Cardiac fibroblast (primary cell): ENCODE results near the gene CDHR4.
A peak's percentile ranks its signal among the peaks of the same experiment; 100 is the strongest.

ENCODE experiments used
- DNase-seq, 2 donors: peaks; one replicate each; pipeline versions ENCODE4 v3.0.0 to v3.0.0-alpha.2; 2010; ENCODE audit warnings: low read depth in 2 of 2
- H3K4me3 ChIP-seq, 2 donors: replicated peaks in 1 of 2; 1 replicate in 1 of 2; 2 replicates in 1 of 2; pipeline ENCODE4 v1.5.1; 2011; ENCODE audit warnings: low read depth in 2 of 2, low read length in 2 of 2, mild to moderate bottlenecking in 2 of 2, moderate library complexity in 1 of 2
- TF ChIP-seq, protein P1 (sequence below): IDR thresholded peaks from one replicate; pipeline ENCODE4 v1.5.1; 2011; ENCODE audit warnings: low read depth, mild to moderate bottlenecking, low read length, inconsistent platforms

Gene CDHR4

DNA sequence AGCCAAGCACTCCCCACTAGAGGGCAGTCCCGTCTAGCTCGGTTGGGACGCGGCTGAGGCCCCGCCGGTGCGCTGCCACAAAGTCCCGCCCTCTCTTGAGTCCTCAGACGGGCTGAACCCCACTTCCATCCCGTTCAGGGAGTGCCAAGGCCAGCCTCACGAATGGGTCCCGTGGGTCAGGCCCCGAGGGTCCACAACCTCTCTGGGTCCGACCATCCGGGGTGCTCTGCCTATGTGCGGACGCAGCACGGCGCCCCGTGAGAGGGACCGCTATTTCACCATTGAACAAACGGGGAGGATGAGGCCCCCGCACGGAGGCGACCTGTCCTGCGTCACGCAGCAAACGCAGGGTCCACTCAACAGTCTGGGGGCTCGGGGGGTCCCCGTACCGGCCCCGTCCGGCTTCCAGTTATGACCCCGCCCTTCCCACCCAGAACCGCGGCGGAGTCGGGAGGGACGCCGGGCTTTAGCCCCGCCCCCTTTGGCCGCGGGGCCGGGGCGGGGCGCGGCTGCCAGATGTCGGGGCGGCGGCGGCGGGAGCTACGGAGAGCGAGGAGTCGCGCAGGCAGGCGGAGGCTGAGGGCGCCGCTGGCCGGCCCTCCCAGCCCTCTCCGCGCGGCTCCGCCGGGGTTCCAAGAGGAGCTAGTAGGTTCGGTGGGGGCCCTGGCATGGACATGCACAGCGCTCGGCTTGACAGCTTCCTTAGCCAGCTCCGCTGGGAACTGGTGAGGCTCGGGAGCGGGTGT lies 3.2 kb upstream of the CDHR4 start, which contains the start of gene INKA1:
INKA1 (plus strand) TSS at position 543 of the 746 bp plus-strand sequence; CDS start at position 675, 132 bp downstream.
- TF ChIP-seq, protein P1, sequence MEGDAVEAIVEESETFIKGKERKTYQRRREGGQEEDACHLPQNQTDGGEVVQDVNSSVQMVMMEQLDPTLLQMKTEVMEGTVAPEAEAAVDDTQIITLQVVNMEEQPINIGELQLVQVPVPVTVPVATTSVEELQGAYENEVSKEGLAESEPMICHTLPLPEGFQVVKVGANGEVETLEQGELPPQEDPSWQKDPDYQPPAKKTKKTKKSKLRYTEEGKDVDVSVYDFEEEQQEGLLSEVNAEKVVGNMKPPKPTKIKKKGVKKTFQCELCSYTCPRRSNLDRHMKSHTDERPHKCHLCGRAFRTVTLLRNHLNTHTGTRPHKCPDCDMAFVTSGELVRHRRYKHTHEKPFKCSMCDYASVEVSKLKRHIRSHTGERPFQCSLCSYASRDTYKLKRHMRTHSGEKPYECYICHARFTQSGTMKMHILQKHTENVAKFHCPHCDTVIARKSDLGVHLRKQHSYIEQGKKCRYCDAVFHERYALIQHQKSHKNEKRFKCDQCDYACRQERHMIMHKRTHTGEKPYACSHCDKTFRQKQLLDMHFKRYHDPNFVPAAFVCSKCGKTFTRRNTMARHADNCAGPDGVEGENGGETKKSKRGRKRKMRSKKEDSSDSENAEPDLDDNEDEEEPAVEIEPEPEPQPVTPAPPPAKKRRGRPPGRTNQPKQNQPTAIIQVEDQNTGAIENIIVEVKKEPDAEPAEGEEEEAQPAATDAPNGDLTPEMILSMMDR: peak; percentile 92
- peak within 1 kb of the TSS; percentile 84 to 86 for H3K4me3 ChIP-seq
- DNase-seq: peak; percentile 84 to 89

DNA sequence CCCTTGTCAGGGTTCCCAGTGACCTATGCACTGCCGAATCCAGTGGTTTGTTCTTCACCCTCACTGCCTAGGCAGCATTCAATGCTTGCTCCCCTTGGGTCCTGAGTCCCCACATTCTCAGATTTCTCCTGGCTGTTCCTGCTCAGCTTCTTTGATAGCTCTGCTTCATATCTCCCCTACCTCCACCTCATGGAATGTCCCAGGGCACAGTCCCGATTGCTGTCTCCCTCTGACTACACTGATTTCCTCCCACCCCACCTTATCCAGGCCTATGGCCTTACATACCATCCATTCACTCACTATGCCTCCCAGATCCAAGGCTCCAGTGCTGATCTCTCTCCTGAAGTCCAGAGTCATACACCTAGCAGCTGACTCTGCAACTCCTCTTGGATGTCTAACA lies 1.5 kb upstream of the CDHR4 start:
- DNase-seq: no peak
- TF ChIP-seq, protein P1: no peak
- H3K4me3 ChIP-seq: no peak overlapping the region

DNA sequence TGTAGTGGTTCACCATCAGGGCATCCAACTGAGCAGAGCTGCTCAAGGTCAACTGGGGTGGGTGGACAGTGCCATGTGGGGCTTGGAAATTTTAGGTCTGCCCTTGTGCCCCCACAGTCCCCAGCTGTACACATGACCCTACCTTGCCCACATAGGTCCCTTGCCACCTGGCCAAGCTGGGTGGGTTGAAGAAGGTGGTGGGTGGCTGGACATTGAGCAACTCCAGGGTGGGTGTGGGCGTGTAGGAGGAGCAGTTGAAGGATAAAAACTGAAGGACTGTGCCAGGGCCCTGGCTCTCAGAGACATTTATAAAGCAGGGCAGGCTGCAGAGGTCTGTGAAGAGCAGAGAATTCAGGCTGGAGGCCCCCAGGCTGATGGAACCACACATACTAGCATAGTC lies 568 bp downstream of the CDHR4 start:
- TF ChIP-seq, protein P1: no peak
- no peak for DNase-seq
- H3K4me3 ChIP-seq: no peak overlapping the region

DNA sequence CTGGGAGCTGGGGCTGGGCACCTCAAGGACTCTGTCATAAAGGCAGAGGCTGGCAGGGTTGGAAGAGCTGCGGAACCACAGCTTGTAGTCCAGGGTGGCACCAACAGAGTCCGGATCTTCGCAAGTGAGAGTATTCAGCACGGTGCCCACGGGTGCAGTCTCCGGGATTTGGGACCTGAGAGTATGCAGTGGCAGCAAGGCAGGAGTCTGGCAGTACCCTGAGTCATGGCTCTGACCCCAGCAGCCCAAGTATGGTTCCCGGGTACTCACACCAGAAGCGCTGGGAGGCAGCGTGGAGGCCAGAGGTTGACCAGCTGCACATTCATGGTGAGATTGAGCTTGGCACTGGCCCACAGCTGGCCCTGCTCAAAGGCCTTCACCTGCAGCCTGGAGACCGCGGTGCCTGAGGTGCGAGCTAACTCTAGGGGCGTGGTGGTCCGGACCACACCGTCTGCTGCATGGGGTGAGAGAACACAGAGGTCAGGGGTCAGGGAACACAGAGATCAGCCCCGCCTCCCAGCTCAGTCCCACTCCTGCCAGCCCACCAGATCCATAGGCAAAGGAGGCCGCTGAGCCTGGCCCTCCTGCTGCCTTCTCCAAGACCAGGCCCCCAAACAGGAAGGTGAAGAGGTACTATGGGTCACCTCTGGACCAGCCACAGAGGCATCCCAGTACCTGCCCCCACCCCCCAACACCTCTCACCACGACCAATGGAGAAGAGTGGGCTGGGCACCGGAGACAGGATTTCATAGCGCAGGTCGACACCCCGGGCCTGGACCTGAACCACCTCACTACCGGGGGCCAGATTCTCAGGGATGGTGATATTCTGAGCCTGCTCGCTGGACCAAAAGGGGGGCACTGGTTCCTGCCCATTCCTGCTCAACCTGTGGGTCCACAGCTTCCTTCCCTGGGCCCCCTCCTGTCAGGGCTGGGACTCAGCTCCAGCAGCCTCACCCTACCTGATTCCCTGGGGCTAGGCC lies 4.5 kb downstream of the CDHR4 start:
- TF ChIP-seq, protein P1: no peak
- no peak for DNase-seq
- H3K4me3 ChIP-seq: no peak overlapping the region

DNA sequence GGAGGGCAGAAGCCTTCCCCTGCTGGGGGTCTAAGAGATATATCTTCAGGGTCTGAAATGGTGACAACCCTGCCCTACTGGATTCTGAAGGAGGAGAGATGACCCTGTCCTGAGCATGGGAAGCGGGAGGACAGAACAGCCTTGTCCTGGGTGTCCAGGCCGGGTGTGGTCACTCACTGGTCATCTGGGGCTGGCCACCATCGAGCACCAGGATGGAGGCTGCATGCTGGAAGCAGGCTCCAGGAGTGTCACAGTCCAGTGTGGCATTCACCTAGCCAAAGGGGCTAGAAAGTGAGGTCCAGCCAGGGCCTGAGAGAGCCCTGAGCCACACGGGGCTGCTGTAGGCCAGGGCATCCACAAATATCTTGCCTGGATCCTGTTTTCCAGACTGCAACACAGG lies 5.2 kb downstream of the CDHR4 start:
- TF ChIP-seq, protein P1: no peak
- DNase-seq: no peak
- H3K4me3 ChIP-seq: no peak overlapping the region

DNA sequence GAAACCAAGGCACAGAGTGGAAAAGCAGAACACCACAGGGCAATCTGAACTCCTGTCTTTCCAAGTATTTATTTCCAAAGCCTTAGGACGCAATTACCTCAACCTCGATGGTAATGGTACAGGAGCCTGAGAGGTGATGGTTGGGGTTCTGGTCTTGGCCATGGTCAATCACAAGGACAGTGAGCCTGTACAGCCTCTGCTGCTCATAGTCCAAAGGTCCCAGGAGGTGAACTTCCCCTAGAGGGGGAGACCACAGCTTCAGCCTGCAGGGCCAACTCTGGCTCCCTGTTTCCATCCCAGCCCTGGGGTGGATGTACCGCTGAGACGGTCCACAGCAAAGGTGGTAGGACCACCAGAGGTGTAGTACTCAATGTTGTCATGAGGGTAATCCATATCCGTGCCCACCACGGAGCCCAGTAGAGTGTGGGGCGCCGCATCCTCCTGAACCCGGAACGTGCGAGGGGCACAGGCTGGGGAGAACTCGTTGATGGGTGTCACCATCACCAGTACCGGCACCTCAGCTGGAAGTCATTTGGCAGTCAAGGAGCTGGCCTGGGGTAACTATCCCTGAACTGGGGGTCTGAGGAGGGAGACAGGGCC lies 6.1 kb downstream of the CDHR4 start:
- DNase-seq: no peak
- no peak overlapping the region for H3K4me3 ChIP-seq
- TF ChIP-seq, protein P1: no peak
